DMS79 (cell line): ENCODE results near the gene ERC2.

Experiments
- DNase-seq: peaks from one replicate; lab custom pipeline; 2025; lab: John Stamatoyannopoulos, UW

Gene ERC2

DNA sequence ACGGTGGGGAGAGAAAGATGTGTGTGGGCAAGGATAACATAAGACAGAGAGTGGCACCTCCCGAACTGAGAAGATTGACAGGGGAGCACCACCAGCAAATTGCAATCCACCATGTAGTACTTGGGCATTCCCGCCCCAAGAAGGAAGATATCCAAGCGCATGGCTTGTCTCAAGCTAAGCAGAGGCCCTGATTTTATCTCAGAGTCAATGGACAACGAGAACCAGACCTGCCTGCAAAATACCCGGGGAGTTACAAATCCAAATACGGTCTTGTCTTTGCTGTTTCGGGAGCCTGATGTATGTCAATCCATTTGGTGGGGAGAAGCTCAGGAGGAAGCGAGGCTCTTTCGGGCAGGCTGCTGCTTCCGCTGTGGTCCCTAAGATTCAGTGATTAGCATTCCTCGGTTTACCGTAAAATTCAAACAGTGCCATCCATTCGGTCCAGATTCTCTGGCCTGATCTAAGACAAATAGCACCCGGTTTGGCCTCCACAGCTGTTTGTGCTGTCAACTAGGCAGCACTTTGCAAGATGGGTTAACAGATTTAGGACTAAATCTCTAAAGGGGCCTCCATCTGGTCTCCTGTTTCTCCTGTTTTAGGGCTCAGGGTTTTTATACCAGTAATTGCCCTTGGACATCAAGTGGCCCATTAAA is 883.4 kb downstream of the ERC2 start:
- no peak for DNase-seq

DNA sequence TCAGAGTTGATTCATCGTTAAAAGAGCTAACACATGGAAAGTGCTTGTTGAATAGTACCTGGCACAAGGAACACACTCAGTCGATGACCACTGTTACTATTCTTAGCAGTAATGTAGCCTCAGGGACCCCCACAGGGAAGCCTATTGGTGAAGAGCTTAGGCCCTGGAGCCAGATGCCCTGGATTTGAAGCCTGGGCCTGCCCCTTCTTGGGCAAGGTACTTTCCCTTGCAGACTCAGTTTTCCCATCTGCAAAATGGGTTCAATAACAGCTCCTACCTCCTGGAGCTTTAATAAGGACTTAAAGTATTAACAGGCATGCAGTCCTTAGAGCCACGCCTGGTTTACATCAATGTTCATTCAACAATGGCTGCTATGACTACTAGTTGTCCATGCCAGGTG is 884.2 kb downstream of the ERC2 start:
- no peak for DNase-seq

DNA sequence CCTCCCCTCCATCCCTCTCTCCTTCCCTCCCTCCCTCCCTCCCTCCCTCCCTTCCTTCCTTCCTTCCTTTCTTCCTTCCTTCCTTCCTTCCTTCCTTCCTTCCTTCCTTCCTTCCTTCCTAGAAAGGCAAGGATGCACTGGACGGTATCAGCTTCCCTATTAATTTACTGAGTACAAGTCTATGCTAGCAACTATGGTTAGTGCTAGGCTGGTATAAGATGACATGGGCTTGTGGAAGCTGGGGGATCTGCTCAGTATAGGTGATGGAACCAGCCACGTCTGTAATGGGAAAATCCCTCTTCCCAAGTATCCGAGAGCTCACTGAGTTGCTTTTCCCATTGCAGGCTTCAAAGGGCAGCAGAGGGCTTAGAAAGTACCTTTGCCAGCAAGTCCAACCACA is 884.8 kb downstream of the ERC2 start:
- no peak for DNase-seq

DNA sequence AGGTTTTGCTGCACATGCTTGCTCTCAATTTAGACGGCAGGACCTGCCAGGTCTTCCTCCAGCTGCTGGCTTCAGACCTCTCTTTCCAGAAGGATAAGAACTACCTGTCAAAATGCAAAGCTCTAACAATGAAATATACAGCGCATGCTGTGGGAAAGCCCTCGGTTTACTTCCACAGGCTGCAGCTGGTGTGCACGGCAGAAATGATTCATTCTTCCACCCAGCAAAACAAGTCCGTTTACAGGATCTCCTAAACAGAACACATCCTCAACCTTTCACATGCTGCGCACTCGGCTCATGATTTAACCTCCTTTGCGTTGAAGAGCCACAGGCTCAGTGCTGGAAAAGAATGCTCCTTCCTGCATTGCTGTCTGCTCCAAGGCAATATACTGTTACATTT is 888.8 kb downstream of the ERC2 start:
- no peak for DNase-seq

DNA sequence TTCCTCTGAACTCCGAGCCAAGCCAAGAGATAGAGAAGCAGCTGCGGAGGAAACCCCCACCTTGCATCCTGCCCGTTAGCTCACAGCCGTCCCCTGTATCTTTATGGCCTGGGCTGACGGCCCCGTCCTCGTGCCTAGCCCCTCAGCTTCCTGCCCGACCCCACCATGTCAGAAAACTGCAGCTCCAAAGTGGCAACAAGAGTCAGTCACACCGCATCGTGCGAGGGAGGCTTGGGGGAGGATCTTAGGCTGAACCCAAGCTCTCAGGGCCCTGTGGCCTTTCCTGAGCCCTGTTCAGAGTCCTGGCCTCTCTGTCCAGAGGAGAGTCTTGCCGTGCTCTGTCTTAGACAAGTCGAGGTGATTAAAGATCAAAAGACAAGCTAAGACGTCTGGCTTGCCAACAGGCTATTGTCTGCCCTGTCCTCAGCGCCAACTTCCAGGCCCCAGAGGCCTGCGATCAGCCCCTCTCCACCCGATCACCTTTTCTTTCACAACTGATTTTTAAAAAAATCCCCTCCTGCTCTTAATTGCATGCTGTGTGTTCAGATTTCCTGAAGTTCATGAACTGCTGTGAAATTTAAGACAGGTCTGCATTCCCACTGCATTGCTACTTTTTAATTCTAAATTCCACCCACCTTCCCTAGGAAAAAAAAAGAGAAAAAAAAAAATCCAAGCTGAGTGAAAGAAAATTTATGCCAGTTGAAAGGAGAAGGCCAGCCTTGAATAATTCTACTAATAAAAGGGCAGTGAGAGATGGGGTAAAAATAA is 891.5 kb downstream of the ERC2 start:
- DNase-seq = no peak

DNA sequence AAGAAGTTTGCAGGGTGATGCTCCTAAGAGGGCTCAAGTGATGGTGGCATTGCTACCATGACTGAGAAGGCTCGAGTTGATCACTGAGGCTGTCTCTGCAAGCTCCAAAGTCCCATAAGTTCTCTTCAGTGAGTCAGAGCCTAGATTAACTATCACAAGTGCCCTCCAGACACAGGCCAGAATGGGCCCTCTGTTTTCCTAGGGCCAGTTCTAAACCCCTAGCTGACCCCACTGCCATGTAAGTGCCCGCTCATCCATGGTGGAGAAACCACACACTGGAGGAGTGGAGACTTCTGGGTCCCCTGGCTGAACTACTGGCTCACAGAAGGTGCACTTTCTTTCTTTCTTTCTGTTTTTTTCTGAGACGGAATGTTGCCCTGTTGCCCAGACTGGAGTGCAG is 893.6 kb downstream of the ERC2 start:
- DNase-seq = no peak

DNA sequence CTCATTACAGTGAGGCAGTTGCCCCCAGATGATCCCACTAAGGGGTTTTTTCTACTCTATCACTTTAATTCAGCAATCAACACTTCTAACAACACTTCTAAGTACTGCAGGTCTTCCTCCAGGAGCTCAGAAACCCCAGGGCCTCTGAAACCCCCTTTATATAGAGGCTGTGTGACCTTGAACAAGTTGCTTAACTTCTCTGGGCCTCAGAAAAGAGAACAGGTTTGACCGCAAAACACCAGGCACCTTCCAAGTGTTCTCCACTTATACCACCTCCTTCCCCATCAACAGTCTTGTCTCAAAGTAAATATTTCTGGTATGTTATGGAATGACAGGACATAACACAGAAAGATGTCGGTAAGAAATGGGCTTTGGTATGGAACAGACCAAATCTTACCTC is 895.5 kb downstream of the ERC2 start:
- DNase-seq = no peak

DNA sequence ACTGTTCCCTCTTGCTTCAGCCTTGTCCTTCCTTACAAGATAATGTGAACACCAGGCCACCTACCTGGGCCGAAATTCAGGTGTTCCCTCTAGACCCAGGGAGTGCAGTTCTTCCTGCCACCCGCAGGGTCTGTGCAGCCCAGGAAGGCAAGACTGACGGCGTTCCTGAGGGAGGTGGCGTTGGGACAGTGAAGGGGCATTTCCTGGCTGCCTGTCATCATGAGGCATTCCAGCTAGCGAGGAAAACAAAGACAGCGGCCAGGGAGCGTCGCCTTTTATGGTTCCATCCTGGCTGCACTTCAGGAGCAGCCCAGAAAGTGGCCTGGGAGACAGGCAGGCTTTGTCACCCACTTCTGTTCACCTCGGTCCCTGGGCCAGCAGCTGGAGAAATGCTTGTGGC is 896.4 kb downstream of the ERC2 start:
- DNase-seq = no peak

DNA sequence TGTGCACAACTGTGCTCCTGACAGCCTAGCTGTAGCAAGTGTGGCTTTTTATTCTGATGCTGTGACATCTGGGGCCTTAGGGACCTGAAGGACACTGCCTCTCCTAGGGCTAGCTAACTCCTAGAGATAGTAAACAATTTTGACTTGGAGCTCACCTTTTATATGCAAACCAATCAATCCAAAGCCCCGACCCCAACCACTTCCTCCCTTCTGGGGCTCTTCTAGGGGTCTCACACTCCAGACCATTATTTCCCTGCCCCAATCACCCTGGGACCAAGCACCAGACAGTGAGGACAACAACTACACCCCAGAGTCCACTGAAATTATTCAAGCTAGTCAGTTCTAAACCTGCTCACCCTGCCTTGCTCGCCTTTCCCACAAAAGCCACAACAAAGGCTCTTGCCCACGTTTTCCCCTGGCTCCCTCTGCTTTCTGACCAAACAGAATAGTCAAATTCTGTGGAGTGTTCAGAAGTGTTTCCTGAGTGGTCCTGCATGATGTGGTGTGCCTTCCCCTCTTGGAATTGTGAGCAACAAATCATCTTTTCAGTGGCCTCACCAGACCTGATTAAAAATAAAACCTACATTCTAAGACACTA is 897.0 kb downstream of the ERC2 start:
- no peak for DNase-seq

DNA sequence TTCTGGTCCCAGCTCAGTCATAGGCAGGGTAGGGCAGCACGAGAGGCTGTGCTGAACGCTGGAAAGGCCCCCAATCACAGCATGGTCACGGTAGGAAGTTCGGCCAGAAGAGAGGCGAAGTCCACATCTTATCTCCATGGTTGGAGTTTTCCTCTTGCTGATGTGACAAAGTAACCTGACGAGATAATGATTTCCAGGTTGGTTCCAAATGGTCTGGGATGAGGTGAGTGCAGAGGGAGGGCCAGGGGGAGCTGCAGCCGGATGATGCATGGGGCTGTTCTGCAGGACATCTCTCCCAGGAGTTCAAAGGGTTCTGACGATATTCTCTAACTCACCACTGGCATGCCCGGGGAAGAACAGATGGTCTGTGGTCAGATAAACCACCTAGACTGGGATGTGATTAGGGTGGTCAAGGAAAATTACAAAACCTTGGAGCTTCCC is 898.0 kb downstream of the ERC2 start:
- no peak for DNase-seq

DNA sequence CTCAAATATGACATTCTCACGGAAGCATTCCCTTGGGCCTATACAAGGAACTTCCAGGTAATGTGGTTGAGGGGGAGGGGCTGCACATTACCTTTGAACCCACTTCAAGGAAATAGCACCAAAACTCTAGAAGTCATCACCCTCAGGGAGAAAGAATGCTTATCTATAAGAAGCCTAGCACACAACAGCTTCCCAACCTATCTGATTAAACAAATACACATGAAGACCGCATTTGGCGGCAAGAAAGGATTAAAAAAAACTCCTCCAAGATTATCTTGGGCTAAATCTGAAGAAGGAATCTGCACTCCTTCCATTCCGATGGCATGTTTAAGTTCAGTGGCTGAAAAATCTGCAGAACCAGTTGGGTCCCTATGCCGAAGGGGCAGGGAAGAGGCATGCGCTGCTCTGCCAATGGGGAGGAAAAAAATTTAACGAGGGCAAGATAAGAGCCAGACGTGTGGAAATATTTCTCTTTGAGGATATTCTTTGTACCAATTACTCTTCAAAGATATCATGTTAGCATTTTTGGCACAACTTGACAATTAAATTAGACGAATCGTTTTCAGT is 899.2 kb downstream of the ERC2 start:
- DNase-seq = no peak

DNA sequence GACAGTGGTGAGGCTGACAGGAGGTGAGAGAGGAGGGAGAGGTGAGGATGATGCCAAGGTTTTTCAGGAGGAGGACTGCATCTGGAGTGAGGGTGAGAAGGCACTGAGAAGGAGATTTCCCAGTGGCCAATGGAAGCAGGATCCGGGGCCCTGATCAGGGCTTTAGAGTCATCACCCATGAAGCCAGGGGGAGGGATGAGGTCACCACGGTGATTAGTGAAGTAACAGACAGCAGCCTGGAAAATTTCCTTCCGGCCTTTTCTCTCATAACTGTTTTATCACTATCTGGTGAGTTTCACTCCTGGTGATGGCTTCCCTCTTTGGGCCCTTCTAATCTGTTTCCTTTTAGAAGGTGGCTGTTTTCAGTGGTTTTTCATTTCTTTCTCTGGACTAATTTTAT is 900.7 kb downstream of the ERC2 start:
- no peak for DNase-seq

DNA sequence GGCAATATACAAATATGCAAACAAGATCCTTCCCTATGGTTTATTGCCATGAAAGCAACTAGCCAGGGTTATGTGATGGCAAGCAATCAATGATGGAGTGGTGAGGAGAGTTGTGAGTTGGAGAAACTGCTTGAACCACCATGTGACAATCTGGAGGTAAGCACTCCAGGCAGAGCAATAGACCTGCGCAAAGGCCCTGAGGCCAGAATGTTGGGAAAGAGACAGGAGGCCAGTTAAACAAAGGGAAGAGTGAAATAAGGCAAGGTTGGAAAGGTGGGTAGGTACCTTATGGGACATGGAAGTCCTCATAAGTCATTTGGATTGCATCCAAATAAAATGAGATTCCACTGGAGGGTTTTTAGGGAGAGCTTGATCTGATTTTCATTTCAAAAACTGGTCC is 901.1 kb downstream of the ERC2 start:
- no peak for DNase-seq

DNA sequence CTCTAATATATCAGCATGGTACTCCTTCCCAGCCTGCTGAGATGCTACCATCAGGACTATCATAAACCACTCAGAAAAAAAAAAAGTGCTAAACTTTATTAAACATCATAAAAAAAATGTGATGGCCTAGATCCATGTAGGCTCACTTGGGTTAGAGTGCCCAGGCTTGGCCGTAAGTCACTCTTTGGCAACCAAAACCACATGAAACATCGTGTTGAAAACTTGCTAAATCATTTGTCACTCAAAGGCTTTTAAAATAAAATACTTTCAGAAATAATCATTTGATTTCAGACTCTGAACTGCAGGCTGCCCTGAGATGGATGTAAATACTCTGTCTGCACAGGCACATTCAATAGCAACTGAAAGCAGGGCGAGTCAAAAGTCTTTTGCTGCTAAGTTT is 902.7 kb downstream of the ERC2 start:
- no peak for DNase-seq

DNA sequence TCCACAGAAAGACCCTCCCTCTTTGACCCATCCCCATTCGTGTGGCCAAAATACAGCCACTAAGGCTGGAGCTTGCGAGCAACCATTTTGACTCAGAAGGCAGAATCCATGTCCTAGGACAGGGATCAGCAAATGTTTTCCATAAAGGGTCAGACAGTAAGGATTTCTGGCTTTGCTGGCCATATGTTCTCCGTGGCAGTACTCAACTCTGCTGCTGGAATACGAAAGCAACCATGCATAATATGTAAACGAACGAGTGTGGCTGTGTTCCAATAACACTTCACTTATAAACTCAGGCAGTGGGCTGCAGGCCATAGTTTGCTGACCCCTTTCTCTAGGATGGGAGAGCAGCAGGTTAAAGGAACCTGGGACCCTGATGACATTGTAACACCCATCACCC is 903.5 kb downstream of the ERC2 start:
- peak; percentile 7 for DNase-seq

DNA sequence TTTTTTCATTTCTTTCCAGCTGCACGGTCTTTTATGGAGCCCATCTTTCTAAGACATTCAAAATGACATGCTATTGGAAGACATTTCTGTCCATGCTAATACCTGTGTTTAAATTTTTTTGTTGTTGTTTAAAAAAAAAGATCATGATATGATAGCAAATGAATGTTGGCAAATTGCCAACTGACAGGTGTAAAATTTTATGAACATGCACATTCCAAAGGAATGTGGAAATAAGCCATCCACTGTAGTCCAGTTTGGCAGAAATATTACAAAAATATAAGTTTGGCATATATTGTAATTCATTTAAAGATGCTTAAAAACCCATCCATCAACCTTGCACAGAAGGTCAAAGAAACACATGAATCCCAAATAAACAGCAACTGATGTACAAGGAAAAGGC is 905.6 kb downstream of the ERC2 start:
- no peak for DNase-seq

DNA sequence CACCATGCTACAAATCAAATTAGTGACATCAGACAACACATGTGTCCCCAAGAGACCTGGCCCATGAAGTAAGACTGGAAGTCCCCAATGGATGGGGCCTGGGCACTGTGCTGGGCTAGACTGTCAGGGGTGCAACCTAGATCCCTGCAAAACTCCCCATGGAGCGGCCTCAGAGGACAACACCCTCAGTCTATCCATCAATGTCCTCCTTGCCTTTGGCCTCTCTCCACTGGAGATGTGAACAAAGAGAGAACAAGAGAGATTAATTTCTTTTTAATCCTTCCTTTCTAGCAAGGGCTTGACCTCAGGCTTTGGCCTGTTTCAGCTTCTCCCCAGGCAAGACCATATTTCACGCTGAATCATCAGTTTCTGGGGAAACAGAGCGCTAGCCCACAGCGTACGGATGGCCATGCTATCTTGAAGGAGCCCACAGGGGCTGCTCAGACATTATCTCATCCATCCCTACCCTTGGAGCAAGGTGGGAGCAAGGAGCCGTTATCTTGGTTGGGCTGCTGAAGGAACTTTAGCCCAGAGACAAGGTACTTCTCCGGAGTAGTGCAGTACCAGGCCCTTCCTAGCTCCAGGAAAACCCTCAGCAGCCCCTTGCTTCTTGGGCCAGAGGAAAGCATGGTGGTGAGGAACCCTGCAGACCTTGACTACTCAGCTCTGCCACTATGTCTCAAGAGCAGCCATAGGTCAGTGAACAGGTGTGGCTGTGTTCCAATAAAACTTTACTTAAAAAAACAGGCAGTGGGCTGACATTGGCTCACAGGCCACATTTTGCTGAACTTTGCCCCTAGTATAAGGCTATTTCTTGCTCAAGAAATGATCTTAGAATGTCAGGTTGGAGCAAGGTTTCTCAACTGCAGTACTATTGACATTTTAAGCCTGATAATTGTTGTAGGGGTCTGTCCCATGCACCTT is 908.5 kb downstream of the ERC2 start:
- no peak for DNase-seq

DNA sequence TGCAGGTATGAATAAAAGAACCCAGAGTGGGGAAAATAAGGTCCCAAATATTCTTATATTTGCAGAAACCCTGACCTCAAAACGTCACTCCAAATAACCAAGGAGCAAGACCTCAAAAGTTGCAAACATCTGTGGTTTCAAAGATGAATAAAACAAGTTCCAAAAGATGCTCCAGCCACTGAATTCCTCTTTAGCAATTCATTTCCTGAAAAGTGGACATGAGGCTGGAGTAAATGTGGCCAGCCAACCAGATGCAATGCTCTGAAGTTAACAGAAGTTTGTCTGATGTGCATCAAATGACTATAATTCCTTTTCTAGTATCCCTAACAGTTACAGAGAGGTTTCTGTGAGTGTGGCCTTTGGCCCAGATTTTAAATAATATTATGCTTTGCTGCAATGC is 910.0 kb downstream of the ERC2 start:
- no peak for DNase-seq

DNA sequence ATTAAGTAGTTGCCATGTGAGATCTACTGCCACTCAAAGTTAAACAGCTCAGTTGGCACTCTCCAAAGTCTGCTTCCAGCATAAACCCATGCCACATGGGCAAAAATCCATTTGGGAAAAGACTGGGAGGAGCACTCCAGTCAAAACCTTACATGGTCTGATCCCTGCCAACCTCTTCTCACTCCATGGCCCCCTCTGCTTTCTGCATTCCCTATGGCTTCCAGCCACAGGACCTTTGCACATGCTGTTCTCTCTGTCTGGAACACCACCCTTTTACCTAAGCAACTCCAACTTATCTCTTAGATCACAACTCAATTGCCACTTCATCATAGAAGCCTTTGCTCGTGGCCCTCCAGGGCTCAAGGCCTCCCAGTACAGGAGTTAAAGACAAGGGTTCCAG is 910.7 kb downstream of the ERC2 start:
- no peak for DNase-seq

DNA sequence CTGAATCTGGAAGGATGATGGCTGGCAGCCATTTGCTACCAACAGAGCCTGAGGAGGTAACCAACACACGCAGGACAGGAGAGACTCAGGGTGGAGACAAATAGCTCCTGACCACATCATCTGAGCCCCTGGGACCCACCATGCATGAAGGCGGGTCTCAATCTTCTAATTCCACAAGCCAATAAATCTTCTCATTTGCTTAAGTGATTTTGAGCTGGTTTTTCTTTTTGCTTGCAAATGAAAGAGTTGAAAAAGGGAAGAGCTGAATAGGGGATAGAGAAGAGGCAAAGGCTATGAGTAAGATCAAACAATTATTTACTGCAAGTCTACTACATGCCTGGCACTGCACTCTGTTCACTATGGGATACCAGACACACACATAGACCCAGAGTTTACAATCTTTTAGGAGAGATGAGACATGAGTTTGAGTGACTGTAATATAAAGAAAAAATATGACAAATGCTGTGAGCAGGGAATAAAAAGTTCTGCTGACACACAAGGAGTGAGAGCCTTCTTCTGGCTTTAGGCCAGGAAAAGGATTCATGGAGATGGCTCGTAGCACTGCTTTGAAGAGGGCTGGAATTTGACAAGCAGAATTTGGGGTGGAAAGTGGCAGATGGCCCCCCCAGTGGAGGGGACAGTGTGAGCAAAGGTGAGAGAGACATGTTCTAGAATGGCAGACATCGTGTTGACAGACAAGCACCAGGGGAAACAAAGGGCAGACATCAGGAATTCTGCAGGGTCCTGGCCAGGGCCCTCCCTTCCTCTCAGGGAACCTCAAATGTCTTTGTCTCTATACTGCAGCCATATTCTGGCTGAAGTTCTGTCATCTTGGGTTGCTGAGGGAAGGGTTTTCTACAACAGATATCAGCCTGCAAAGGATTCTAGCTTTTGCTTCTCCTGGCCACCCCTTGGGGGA is 911.4 kb downstream of the ERC2 start:
- DNase-seq = no peak
